A549 (cell line): ENCODE data around the gene SPECC1L.

ENCODE experiments used
- CBX2 ChIP-seq: fragments of 200-600 bp; sonication (generic); IDR thresholded peaks from 2 replicates; pipeline ENCODE4 v1.6.1; 2016; ENCODE audit warnings: low read depth, mild to moderate bottlenecking, borderline replicate concordance
- HDAC2 ChIP-seq: fragments of 200-600 bp; sonication (generic); IDR thresholded peaks from 2 replicates; pipeline ENCODE4 v1.6.1; 2016
- MYC ChIP-seq: IDR thresholded peaks from 2 replicates; pipeline ENCODE4 v1.6.1; 2012; ENCODE audit warnings: mild to moderate bottlenecking, inconsistent platforms, low read length, improper control_type of control experiment, borderline replicate concordance
- NFE2L2 ChIP-seq: fragments of 150-350 bp; conservative IDR thresholded peaks from 2 replicates; pipeline ENCODE4 v1.6.1; 2014; ENCODE audit warnings: low read length
- NPAS2 ChIP-seq: fragments of 250-450 bp; sonication (Bioruptor Pico); IDR thresholded peaks from 2 replicates; pipeline ENCODE4 v1.8.0; 2022; ENCODE audit warnings: mild to moderate bottlenecking, moderate library complexity, borderline replicate concordance
- PHF8 ChIP-seq: fragments of 200-600 bp; sonication (generic); IDR thresholded peaks from 2 replicates; pipeline ENCODE4 v1.6.1; 2016; ENCODE audit warnings: low read depth, mild to moderate bottlenecking, antibody characterized with exemption, moderate library complexity, borderline replicate concordance
- POLR2A ChIP-seq: IDR thresholded peaks from 2 replicates; pipeline ENCODE4 v1.6.1; 2012; ENCODE audit warnings: mild to moderate bottlenecking, low read length
- SMC3 ChIP-seq: fragments of >200 bp; sonication (Bioruptor Twin); formaldehyde crosslinking; IDR thresholded peaks from 3 replicates; pipeline ENCODE4 v1.6.1; 2018; ENCODE audit warnings: inconsistent platforms
- SREBF2 ChIP-seq: fragments of 450-650 bp; IDR thresholded peaks from 2 replicates; pipeline ENCODE4 v1.6.1; 2014; ENCODE audit warnings: mild to moderate bottlenecking, moderate library complexity
- ZC3H11A ChIP-seq: fragments of 450-650 bp; IDR thresholded peaks from 2 replicates; pipeline ENCODE4 v1.6.1; 2014; ENCODE audit warnings: antibody characterized with exemption, mild to moderate bottlenecking
- ZFP36 ChIP-seq: fragments of 450-650 bp; IDR thresholded peaks from 2 replicates; pipeline ENCODE4 v1.6.1; 2014; ENCODE audit warnings: borderline replicate concordance; ENCODE audit not compliant: partially characterized antibody
- TF ChIP-seq, protein P1 (sequence below): fragments of >200 bp; sonication (Bioruptor Twin); formaldehyde crosslinking; IDR thresholded peaks from 3 replicates; pipeline ENCODE4 v1.5.1; 2016
- TF ChIP-seq, protein P2 (sequence below): fragments of 200-600 bp; sonication (generic); IDR thresholded peaks from 2 replicates; pipeline ENCODE4 v1.6.1; 2016; ENCODE audit warnings: antibody characterized with exemption, mild to moderate bottlenecking, moderate library complexity

DNA sequence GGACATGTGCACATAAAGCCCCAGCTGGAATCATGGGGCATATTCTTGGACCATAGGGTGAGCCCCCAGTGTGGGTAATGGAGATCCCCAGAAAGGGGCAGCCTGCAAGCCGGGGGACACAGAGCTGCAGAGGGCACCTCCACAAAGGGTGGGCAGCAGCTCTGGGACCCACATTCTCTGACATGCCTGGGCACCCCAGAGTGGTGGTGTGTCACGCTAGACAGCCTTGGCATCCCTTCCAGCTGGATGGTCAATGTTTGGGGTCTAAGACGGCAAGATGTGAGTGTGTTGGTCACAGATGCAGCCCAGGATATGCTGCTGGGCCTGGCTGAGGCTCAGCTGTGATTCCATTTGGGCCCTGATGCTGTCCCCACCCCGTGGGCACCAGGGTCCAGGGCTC is 166.5 kb downstream of the SPECC1L start:
- TF ChIP-seq, protein P1, sequence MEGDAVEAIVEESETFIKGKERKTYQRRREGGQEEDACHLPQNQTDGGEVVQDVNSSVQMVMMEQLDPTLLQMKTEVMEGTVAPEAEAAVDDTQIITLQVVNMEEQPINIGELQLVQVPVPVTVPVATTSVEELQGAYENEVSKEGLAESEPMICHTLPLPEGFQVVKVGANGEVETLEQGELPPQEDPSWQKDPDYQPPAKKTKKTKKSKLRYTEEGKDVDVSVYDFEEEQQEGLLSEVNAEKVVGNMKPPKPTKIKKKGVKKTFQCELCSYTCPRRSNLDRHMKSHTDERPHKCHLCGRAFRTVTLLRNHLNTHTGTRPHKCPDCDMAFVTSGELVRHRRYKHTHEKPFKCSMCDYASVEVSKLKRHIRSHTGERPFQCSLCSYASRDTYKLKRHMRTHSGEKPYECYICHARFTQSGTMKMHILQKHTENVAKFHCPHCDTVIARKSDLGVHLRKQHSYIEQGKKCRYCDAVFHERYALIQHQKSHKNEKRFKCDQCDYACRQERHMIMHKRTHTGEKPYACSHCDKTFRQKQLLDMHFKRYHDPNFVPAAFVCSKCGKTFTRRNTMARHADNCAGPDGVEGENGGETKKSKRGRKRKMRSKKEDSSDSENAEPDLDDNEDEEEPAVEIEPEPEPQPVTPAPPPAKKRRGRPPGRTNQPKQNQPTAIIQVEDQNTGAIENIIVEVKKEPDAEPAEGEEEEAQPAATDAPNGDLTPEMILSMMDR, result no peak
- TF ChIP-seq POLR2A, result no peak
- no peak for TF ChIP-seq MYC
- TF ChIP-seq PHF8, result no peak
- TF ChIP-seq HDAC2, result no peak
- TF ChIP-seq SREBF2, result no peak
- TF ChIP-seq CBX2, result no peak
- TF ChIP-seq NFE2L2, result no peak
- TF ChIP-seq ZC3H11A, result no peak
- TF ChIP-seq SMC3, result no peak
- TF ChIP-seq ZFP36, result no peak
- no peak for TF ChIP-seq NPAS2 (CRISPR knock-in tag)
- TF ChIP-seq, protein P2, sequence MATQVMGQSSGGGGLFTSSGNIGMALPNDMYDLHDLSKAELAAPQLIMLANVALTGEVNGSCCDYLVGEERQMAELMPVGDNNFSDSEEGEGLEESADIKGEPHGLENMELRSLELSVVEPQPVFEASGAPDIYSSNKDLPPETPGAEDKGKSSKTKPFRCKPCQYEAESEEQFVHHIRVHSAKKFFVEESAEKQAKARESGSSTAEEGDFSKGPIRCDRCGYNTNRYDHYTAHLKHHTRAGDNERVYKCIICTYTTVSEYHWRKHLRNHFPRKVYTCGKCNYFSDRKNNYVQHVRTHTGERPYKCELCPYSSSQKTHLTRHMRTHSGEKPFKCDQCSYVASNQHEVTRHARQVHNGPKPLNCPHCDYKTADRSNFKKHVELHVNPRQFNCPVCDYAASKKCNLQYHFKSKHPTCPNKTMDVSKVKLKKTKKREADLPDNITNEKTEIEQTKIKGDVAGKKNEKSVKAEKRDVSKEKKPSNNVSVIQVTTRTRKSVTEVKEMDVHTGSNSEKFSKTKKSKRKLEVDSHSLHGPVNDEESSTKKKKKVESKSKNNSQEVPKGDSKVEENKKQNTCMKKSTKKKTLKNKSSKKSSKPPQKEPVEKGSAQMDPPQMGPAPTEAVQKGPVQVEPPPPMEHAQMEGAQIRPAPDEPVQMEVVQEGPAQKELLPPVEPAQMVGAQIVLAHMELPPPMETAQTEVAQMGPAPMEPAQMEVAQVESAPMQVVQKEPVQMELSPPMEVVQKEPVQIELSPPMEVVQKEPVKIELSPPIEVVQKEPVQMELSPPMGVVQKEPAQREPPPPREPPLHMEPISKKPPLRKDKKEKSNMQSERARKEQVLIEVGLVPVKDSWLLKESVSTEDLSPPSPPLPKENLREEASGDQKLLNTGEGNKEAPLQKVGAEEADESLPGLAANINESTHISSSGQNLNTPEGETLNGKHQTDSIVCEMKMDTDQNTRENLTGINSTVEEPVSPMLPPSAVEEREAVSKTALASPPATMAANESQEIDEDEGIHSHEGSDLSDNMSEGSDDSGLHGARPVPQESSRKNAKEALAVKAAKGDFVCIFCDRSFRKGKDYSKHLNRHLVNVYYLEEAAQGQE, result no peak
